H1 (cell line): ENCODE results near the gene LRRC4C. TPM values are rescaled to one million over a fixed set of nuclear protein-coding genes. Genes with fewer than 3 reads are reported as not detected.

Experiments
- CBX5 ChIP-seq: fragments of 300-800, 300-1000 bp; sonication (generic); IDR thresholded peaks from 2 replicates; pipeline ENCODE4 v1.7.1; 2016; ENCODE audit warnings: antibody characterized with exemption, low read length, low read depth
- CEBPB ChIP-seq: IDR thresholded peaks from 2 replicates; pipeline ENCODE4 v1.6.1; 2012; ENCODE audit warnings: low read depth, low read length
- CTBP2 ChIP-seq: IDR thresholded peaks from 2 replicates; pipeline ENCODE4 v1.7.0; 2011; ENCODE audit warnings: borderline replicate concordance, mild to moderate bottlenecking, moderate library complexity, mixed read lengths, low read length; ENCODE audit not compliant: insufficient read depth, insufficient read length
- RNF2 ChIP-seq: fragments of 200-900, 300-1000 bp; sonication (generic); IDR thresholded peaks from 2 replicates; pipeline ENCODE4 v1.7.1; 2016; ENCODE audit warnings: borderline replicate concordance, low read depth, mild to moderate bottlenecking, antibody characterized with exemption, low read length; ENCODE audit not compliant: poor library complexity, severe bottlenecking; ENCODE audit errors: missing control alignments
- SIRT6 ChIP-seq: IDR thresholded peaks from one replicate; pipeline ENCODE4 v1.7.1; 2012; ENCODE audit warnings: low read length, inconsistent platforms
- YY1 ChIP-seq: IDR thresholded peaks from 2 replicates; pipeline ENCODE4 v1.6.1; 2011; ENCODE audit warnings: low read depth, mild to moderate bottlenecking, low read length
- polyA plus RNA-seq, 7 experiments: library from polyadenylated mRNA; depleted of rRNA in 3 of 7; stranded (reverse) in 5 of 7; unstranded in 2 of 7; fragments of >200 nt in 5 of 7; fragments of 200-250 nt in 2 of 7; gene quantifications; 1 replicate in 5 of 7; 2 replicates in 1 of 7; 4 replicates in 1 of 7; pipeline versions ENCODE4 v1.2.1 to v1.2.3, GENCODE V29; 2011 to 2013; ENCODE audit warnings: missing spikeins in 2 of 7, mixed read lengths in 2 of 7
- total RNA-seq: library from RNA; stranded (reverse); fragmentation: NEBNext Ultra II Directional; extraction: Animal tissue kit (Norgen Biotek cat#: 25700); gene quantifications from 2 replicates; pipeline ENCODE4 v1.2.1, GENCODE V29; 2021
- TF ChIP-seq, protein P1 (sequence below): fragments of 300-600 bp; sonication (generic); IDR thresholded peaks from 2 replicates; pipeline ENCODE4 v1.7.1; 2012; ENCODE audit warnings: low read length, moderate library complexity, mild to moderate bottlenecking, inconsistent platforms; ENCODE audit not compliant: insufficient replicate concordance

Gene LRRC4C
- total and polyA plus RNA-seq, 2 of the 8 experiments (the other 6 are each of a cell fraction or from before 2014, with no cell fraction given), result 0.23 to 2.2 TPM

DNA sequence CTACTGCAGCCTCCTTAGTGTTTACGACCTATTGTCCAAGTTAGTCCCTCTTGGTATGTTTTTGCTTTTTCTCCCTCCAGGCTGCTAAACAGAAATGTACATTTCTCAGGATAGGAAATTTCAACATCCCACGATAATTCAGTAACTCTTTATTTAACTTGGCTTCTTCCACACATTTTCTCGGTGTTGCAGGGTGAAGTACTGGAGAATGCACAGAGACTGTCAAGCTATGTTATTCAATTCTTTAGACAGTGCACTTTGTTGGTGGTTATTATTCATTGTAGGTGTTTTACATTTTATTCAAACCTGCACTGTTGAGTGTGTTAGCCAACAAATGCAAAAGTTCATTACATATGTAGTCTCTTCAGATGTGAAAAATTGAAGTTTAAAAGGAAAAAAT, 839.8 kb downstream of the LRRC4C start (continued):
- TF ChIP-seq, protein P1, sequence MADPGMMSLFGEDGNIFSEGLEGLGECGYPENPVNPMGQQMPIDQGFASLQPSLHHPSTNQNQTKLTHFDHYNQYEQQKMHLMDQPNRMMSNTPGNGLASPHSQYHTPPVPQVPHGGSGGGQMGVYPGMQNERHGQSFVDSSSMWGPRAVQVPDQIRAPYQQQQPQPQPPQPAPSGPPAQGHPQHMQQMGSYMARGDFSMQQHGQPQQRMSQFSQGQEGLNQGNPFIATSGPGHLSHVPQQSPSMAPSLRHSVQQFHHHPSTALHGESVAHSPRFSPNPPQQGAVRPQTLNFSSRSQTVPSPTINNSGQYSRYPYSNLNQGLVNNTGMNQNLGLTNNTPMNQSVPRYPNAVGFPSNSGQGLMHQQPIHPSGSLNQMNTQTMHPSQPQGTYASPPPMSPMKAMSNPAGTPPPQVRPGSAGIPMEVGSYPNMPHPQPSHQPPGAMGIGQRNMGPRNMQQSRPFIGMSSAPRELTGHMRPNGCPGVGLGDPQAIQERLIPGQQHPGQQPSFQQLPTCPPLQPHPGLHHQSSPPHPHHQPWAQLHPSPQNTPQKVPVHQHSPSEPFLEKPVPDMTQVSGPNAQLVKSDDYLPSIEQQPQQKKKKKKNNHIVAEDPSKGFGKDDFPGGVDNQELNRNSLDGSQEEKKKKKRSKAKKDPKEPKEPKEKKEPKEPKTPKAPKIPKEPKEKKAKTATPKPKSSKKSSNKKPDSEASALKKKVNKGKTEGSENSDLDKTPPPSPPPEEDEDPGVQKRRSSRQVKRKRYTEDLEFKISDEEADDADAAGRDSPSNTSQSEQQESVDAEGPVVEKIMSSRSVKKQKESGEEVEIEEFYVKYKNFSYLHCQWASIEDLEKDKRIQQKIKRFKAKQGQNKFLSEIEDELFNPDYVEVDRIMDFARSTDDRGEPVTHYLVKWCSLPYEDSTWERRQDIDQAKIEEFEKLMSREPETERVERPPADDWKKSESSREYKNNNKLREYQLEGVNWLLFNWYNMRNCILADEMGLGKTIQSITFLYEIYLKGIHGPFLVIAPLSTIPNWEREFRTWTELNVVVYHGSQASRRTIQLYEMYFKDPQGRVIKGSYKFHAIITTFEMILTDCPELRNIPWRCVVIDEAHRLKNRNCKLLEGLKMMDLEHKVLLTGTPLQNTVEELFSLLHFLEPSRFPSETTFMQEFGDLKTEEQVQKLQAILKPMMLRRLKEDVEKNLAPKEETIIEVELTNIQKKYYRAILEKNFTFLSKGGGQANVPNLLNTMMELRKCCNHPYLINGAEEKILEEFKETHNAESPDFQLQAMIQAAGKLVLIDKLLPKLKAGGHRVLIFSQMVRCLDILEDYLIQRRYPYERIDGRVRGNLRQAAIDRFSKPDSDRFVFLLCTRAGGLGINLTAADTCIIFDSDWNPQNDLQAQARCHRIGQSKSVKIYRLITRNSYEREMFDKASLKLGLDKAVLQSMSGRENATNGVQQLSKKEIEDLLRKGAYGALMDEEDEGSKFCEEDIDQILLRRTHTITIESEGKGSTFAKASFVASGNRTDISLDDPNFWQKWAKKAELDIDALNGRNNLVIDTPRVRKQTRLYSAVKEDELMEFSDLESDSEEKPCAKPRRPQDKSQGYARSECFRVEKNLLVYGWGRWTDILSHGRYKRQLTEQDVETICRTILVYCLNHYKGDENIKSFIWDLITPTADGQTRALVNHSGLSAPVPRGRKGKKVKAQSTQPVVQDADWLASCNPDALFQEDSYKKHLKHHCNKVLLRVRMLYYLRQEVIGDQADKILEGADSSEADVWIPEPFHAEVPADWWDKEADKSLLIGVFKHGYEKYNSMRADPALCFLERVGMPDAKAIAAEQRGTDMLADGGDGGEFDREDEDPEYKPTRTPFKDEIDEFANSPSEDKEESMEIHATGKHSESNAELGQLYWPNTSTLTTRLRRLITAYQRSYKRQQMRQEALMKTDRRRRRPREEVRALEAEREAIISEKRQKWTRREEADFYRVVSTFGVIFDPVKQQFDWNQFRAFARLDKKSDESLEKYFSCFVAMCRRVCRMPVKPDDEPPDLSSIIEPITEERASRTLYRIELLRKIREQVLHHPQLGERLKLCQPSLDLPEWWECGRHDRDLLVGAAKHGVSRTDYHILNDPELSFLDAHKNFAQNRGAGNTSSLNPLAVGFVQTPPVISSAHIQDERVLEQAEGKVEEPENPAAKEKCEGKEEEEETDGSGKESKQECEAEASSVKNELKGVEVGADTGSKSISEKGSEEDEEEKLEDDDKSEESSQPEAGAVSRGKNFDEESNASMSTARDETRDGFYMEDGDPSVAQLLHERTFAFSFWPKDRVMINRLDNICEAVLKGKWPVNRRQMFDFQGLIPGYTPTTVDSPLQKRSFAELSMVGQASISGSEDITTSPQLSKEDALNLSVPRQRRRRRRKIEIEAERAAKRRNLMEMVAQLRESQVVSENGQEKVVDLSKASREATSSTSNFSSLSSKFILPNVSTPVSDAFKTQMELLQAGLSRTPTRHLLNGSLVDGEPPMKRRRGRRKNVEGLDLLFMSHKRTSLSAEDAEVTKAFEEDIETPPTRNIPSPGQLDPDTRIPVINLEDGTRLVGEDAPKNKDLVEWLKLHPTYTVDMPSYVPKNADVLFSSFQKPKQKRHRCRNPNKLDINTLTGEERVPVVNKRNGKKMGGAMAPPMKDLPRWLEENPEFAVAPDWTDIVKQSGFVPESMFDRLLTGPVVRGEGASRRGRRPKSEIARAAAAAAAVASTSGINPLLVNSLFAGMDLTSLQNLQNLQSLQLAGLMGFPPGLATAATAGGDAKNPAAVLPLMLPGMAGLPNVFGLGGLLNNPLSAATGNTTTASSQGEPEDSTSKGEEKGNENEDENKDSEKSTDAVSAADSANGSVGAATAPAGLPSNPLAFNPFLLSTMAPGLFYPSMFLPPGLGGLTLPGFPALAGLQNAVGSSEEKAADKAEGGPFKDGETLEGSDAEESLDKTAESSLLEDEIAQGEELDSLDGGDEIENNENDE, result no peak
- no peak for TF ChIP-seq CTBP2
- TF ChIP-seq YY1, result no peak
- TF ChIP-seq CEBPB, result no peak
- TF ChIP-seq SIRT6, result no peak
- TF ChIP-seq RNF2, result no peak
- no peak for TF ChIP-seq CBX5
